SIG-M5 treated with dmso at 0.1 percent for 504 hours (cell line): Measurements from ENCODE around the gene TP73.

Source experiments
- DNase-seq: peaks from one replicate; lab custom pipeline; 2025; ENCODE audit not compliant: unreplicated experiment; lab: John Stamatoyannopoulos, UW

Gene TP73

DNA sequence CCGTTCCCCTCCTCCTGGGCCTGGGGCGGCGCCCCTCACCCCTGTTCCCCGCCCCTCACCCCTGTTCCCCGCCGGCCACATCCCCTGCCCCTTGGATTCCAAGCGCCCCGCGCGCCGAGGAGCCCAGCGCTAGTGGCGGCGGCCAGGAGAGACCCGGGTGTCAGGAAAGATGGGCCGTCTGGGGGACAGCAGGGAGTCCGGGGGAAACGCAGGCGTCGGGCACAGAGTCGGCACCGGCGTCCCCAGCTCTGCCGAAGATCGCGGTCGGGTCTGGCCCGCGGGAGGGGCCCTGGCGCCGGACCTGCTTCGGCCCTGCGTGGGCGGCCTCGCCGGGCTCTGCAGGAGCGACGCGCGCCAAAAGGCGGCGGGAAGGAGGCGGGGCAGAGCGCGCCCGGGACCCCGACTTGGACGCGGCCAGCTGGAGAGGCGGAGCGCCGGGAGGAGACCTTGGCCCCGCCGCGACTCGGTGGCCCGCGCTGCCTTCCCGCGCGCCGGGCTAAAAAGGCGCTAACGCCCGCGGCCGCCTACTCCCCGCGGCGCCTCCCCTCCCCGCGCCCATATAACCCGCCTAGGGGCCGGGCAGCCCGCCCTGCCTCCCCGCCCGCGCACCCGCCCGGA is at the start of gene TP73:
TP73 (plus strand) TSS at position 587 of the 618 bp plus-strand sequence. CDS start 29,850 bp downstream, outside the sequence.
- no peak for DNase-seq

DNA sequence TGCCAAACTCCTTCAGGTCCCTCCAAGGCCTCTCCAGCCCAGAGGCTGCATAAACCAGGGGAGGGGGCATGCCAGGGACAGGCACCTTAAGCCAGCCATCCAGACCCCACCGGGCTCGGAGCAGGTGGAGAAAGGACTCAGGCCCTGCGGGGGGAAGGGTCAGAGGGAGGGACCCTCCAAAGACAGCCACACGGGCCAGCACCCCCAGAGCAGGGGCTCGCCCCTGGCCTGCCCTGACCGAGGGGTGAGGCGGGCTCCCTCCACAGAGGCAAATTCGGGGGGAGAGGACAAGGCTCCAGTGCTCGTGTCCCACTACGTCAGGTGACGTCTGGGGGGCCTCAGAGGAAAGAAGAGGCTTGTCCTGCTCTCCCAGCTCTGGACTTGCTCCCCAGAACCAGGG is 49.2 kb upstream of the TP73 start:
- no peak for DNase-seq

DNA sequence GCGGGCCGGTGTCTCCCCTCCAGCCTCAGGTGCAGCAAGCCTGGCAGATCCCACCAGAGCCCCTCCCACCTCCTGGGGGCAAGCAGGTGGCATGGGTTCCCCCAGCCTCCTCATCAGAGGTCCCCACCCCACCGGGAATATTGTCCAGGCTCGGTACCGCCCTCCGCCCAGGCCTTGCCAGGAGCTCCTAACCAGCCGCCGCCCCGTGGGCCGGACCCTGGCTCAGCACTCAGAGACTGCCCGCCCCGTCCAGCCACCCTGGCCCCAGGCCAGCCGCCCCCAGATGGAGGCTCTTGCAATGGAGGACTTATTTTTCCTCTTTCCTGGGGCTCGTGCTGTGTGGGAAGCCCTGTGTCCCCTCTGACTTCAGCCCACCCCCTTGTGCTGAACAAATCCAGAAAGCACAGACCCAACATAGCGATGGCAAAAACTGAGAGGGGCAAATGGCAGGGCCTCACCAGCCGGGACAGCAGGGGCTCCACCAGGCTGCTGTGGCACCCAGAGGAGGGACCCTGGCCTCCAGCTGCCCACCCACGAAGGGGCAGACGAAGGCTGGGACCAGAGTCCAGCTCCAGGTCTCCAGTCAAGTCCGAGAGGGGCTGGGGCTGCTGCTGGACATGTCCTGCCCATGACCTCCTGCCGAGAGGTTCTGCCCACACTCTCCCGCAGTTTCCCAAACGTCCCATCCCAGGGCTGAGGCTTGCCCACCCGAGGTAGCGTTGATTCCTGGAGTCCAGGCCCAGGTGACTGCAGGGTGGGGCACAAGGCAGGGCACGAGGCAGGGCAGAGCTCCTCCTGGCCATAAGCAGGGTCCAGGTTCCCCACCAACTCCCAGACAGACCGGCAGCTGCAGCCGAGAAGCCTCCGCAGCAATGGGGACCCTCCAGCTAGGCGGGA is 48.5 kb upstream of the TP73 start:
- DNase-seq: no peak

DNA sequence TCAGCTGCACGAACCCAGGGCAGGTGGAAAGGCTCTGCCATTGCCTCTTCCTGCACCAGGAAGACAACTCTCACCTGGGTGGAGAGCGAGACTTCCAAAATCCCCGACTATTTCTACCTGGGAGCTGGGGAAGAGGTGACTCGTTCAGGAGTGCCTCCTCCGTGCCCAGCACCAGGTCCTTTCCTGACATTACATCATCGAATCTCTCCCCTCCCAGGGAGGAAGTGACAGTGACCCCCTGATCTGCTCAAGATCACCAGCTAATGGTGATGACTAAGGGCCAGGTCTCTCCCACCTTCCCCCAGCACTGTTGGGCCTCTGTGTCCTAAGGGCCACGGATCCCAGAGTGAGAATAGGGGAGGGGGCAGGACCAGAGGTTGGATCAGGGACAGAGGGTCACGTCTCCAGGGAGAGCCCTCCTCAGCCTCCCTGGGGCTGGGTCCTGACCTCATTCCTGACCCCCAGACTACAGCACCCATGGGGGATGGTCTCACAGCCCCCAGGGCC is 47.8 kb upstream of the TP73 start:
- DNase-seq: no peak

DNA sequence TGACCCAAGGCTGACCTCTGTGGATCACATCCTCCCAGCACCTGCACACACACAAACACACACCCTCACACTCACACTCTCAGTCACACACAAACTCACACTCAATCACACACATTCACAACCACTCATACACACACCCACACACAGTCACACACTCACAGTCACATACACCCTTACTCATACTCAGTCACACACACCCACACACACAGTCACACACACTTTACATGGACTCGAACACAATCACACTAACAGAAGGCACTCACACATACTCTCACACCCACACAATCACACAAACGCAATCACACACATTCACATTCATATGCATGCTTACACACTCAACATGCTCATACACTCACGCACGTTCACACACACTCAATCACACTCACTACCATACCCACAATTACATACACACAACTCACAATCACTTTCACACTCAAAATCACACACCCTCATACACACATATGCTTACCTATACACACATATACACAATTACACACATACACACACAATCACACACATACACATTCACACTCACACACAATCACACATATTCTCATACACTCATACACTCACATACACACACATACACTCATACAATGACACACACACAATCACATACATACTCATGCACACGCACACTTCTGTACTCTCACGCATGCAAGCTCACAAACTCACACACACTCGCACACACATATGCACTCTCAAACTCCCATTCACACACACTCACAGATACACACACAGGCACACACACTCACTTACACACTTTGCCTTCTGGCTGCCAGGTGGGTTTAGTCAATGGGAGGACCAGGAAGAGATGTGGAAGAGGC is 47.1 kb upstream of the TP73 start:
- no peak for DNase-seq

DNA sequence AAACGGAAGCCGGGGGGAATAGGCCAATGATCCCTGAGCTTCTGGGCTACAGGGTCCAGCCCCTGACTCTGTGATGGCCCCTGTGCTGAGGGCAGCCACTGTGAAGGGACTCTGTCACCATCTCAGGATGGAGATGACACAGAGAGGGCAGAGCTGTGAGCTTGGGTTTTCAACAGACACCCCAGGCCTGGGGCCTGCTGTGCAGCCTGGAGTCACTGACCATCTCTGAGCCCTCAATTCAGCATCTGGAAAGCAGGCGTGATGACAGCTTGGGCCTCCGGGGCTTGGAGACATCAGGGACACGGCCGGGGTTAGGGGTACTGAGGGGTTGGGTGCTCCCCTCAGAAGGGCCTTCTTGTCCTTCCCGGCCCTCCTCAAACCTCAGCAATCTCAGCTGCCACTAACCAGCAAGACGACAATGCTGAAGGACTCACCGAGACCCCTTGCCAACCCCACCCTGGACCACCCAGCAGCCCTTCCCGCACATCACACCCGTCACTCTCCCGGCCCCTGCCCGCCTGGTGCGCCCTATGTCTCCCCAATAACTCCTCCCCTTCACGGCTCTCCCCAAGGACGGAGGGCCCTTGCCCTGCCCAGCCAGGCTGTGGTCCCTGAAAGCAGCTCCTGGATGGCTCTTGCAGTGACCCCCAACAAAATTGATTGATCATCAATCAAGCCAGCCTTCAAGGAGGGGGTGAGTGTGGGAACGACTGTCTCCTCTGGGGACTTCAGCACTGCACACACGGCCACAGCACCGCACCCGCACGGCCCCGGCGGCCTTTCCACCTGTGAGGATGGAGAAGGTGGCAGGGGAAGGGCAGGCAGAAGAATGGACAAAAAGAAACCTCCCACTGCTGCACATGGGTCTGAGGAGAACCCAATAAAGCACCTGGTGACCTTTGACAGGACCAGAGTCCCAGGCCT is 45.3 kb upstream of the TP73 start:
- no peak for DNase-seq

DNA sequence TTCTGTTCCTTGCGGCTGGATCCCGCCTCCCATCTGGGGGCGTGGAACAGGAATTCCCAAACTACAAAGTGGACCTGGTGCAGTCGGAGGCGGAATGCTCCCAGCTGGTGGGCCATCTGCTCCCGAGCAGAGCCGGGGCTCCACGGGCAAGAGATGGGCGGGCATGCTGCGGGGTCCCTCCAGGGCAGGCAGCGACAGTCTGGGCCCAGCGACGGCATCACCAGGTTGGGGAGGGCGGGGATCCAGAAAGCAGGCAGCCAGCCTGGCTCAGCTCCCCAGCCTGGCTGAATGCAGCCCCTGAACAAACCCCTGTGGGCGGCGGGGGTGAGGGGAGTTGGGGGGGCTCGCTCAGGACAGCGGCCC is 44.6 kb upstream of the TP73 start:
- no peak for DNase-seq

DNA sequence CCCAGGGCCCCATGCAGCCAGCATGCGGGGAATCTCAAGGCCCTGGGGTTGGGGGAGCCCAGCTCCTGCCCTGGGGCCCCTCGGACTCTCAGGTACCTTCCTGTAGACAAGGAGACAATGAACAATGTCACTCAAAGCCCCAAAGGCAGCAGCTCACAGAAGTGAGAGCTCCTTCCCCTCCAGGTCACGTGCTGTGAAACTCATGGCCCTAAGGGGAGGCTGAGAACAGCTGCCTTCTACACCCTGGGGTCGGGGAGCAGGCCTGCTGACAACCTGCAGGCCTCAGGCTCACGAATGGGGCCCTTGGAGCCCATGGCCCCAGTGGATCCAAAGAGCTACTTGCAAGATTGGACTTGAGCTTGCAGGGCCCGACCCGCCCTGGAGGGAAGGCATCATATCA is 44.2 kb upstream of the TP73 start:
- DNase-seq: no peak

DNA sequence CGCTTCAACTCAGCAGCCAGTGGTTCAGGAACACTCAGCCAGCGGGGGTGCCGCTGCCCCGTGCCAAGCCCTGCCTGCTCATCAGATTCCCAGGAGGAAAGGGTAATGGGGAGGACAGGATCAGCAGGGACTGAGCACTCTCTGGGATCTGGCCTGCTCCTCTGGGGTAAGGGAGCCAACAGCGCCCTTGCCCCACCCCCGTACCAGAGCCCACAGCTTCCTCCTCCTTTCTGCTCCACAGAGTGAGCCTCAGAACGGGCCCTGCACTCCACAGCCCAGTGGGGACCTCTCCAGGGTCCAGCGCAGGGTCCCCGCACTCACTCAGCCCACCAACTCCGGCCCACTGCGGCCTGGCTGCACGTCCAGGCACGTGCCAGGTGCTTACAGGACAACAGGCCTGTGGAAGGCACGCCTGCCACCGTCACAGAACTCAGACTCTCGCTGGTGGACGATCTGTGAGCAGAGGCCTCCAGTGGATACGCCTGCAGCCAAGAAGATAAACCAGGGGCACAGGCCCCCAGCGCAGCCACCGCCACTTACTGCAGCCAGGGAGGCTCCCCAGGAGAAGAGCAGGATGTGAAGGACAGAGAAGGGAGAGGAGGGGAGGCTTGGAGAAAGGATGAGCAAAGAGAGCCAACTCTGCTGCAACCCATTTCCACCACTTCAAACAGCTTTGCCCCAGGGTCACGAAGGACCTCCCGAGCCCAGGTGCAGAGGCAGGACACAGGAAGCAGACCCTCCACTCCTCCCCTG is 43.1 kb upstream of the TP73 start:
- DNase-seq: no peak

DNA sequence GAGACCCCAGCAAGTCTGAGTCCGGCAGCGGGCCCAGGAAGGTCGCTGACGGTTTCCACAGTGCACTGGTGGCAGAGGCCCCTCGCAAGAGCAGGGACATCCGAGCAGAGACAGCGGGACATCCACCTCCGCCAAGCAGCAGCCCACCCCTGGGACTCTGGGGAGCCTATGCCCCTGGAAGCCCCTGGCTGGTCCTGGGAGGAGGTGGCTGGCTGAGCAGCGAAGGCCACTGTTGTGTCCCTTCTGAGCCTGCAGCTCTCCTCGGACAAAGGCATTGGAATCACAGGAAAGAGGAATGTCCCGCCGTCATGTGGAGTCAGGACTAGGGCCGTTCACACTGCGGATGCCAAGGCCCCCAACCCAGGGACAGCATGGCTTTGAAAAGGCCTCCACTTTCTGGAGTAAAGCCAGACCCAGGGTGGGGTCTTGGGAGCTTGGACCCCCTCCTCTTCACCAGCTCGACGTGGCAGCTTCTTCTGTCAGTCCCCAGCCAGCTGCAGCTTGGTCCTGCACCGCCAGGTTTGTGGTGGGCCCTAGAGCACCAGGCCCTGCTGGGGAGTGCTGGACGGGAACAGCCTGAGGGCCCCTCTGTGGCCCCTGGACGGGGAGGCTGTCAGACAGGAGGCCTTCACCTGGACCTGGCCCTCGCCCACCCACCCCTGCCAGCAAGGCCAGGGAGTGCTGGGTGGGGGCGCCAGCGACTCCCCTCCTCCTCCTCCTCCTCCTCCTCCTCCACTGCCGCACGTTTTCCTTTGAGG is 42.4 kb upstream of the TP73 start:
- DNase-seq: no peak

DNA sequence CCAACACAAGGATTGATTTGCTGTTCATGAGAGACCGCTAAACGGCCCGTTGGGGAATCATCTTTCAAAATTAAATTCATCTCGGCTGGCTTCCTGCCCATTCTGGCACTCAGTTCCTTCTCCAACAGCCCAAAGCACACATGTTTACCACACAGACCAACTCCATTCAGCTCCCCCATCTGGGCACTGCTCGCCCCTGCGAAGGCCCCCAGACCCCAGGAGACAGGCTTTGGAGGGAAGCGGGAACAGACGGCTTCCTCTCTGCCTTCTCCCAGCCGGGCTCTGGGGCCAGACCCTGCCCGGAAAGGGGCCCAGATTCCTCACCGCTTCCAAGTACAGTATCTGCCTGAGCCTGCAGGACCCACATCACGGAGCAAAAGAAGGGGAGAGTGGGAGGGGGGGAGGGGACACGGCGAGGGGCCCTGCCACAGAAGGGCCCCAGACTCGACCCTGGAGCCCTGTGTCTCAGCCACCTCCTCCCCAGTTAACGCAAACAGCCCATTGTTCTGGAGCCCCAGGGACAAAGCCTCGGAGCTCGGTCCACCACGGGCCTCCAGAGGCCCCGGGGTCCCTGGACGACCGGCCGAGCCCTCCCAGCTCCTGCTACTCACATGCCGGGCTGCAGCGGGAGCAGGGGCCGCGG is 41.7 kb upstream of the TP73 start:
- no peak for DNase-seq

DNA sequence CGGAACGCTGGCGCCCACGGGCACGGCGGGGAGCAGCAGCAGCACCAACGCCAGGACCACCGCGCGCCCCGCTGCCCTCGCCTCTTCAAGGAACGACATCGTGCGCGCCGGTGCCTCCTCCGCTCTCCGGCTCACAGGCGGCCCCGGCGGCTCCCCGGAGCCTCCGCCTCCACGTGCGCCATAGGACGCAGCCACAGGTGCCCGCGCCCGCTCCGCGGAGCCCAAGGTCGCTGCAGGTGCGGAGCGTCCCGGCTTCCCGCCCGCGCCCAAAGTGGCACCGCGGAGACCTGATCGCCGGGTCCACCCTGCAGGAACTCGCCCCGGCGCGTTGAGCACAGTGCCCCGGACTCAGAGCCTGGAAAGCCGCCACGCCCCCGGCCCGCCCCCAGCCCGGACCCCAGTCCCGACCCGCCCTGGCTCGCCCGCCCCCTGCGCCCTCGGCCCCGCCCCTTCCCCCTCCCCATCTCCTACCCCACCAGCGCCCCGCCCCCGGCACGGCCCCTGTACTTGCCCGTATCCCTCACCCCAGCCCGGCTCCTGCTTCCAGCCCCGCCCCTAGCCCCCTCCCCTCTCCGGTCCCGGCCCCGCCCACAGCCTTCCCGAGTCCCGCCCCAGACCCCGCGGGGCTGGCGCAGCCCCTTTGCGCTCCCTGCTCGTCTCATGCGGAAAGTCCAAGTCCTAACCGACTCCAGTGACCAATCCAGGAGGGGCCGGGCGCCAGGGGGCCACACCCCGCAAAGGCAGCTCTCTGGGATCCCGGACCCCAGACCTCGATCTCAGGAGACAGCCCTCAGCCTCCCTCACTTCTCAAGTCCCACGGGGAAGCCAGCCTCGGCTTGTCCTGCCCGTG is 40.9 kb upstream of the TP73 start, which contains the start of gene MEGF6:
MEGF6 (minus strand) TSS at position 339 of the 850 bp plus-strand sequence; CDS start at position 99, 240 bp downstream.
- DNase-seq: peak; percentile 49

DNA sequence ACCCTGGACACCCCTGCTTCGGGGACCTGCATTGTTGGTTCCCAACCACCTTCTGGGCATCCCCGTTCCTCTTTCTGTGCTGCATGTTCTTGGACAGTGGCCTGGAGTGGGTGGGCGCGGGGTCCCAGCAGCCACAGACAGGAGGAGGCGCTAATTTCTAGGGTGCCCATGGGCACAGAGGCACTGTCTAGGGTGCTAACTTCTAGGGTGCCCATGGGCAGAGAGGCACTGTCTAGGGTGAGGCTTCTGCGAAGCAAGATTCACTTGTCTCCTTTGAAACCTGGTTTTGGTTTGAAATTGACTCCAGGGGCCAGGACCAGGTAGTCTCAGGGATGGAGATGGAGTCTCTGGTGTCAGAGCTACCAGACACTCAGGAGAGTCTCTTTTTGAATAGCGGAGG is 40.2 kb upstream of the TP73 start:
- no peak for DNase-seq

DNA sequence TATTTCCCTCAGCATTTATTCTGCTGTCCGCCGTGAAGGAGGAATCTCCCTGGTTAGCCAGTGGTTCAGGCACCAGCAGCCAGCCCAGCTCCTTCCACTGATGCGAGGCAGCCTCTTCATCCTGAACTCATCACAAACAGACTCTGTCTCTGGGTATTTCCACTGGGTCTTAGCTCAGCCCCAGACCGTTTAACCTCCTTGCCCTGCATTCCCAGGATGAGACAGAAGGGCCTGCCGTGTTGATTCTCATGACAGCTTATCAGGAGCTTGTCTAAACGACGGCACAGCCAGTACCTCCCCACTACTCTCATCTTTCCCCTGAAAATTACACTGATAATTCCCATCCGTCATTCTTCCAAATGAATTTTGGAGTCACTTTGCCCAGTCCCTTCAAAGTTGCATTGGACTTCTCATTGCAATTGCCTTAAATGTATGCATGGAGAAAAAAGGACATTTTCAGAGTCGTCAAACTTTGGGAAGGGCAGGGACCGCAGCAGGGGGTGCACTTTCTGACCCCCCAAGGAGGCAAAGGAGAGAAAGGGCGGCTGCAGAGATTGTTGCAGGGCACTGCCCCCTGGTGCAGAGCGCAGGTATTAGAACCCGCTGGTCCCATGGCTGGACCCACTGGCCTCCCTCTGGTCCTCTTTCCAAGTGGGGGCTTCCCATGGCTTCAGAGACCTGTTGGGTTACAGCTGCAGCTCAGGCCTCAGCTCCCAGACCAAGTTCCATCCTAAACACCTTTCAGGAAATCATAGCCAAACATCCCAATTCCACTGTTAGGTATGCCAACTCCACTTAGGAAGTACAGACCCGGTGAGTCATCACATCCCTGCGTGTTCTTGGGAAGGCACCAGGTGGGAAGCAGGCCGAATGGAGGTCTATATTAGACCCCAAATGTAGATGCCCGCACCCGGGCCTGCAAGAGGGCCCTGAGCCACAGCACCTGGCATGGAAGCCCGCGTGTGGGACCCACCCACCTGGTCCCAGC is 37.3 kb upstream of the TP73 start:
- DNase-seq: no peak

DNA sequence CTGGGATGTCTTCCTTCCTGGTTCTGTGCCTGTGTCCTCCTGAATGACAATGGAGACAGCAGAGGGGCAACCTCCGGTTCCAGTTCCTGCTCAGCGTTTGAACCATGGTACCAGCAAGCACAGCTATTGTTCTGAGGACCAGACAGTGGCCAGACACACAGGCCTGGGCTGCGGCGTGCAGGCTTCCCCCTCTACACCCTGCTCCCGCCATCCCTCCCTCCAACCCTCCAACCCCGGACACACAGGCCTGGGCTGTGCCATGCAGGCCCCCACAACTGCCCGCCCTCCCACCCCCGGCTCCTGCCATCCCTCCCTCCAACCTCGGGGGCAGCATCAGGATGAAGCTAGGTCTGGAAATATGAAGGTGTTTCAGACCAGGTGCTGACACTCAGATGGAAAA is 35.5 kb upstream of the TP73 start:
- DNase-seq: no peak

DNA sequence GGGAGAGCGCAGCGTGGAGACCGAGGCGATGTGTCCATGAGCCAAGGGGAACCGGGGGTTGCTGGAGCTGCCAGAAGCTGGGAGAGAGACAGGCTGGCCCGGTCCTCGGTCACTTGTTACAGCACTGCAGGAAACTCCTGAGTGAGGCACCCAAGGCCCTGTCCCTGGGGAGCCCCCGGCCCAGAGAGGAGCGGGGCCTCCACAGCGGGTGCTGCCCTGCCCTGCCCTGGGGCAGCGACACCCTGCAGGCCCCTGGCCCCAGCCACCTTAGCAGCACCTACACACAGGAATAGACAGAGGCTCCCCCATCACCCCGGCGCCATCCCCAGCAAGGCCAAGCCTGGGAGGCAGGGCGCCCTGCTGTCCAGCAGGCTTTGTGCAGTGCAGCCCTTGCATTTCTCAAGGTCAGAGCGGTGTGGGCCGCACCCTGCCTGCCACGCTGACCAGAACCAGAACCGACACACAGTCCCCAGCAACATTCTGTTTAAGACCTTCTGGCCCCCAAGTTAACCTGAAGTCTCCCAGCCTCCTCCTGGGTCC is 34.4 kb upstream of the TP73 start:
- no peak for DNase-seq
